ENCODE results near the gene GSTT4.

DNA sequence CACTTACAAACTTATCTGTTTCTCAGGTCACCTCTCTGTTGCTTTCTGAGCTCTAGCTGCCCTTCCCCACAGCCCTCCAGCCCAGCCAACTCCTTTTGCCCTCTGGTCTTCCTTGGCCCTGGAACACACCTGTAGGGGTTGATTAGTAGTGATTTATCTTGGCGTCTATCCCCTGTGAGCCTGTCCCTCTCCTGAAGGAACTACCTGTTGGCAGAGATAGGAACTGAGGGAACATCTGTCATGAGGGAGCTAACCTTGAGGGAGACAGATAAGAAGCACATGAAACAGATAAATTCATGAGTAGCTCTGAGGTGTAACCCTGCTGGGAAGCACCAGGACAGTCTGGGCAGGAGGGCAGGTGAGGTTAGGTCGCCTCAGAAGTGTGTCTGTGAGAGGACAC lies 44.7 kb upstream of the GSTT4 start:
- TF ChIP-seq ZNF274 (IDR thresholded peaks at IDR 0.05; ENCODE audit: low read depth, low read length) (no peak), YY1 (IDR thresholded peaks at IDR 0.05; ENCODE audit: insufficient read depth, insufficient read length) (no peak)

All from NT2/D1 (cell line).